ENCODE data around the gene CLIC6.
"Not testable (repeated sequence)": the region's sequence is repeated elsewhere in the genome, so short reads cannot be mapped to it uniquely, and the experiment has no call there.

The CLIC6 gene

GRCh38 chr21:34693192-34693810 is 24.5 kb downstream of the CLIC6 start:
- DNase-seq (ENCODE audit: low read depth in 2 of 2) = peak in 1 of 2 donors; percentile 28

- no peak for DNase-seq (ENCODE audit: low read depth in 2 of 2)
Measured at GRCh38 chr21:34695434-34695833, 26.6 kb downstream of the CLIC6 start.

- no peak for DNase-seq (ENCODE audit: low read depth in 2 of 2)
Measured at GRCh38 chr21:34696121-34696520, 27.3 kb downstream of the CLIC6 start.

GRCh38 chr21:34697826-34698225 is 29.0 kb downstream of the CLIC6 start:
- DNase-seq (ENCODE audit: low read depth in 2 of 2) = no peak

GRCh38 chr21:34698270-34699015 is 29.6 kb downstream of the CLIC6 start:
- DNase-seq (ENCODE audit: low read depth in 2 of 2) = no peak

- no peak for DNase-seq (ENCODE audit: low read depth in 2 of 2)
Measured at GRCh38 chr21:34700605-34701004, 31.8 kb downstream of the CLIC6 start.

- no peak for DNase-seq (ENCODE audit: low read depth in 2 of 2)
Measured at GRCh38 chr21:34701726-34702125, 32.9 kb downstream of the CLIC6 start.

- no peak for DNase-seq (ENCODE audit: low read depth in 2 of 2)
Measured at GRCh38 chr21:34702341-34703170, 33.8 kb downstream of the CLIC6 start.

- no peak for DNase-seq (ENCODE audit: low read depth in 2 of 2)
Measured at GRCh38 chr21:34703571-34703970, 34.8 kb downstream of the CLIC6 start.

GRCh38 chr21:34704119-34704518 is 35.3 kb downstream of the CLIC6 start:
- no peak for DNase-seq (ENCODE audit: low read depth in 2 of 2)

GRCh38 chr21:34705011-34705410 is 36.2 kb downstream of the CLIC6 start:
- DNase-seq (ENCODE audit: low read depth in 2 of 2) = no peak

GRCh38 chr21:34706337-34706736 is 37.5 kb downstream of the CLIC6 start:
- no peak for DNase-seq (ENCODE audit: low read depth in 2 of 2)

- no peak for DNase-seq (ENCODE audit: low read depth in 2 of 2)
Measured at GRCh38 chr21:34707876-34708325, 39.1 kb downstream of the CLIC6 start.

- DNase-seq (ENCODE audit: low read depth in 2 of 2) = no peak
Measured at GRCh38 chr21:34713621-34714020, 44.8 kb downstream of the CLIC6 start.

GRCh38 chr21:34715518-34715917 is 46.7 kb downstream of the CLIC6 start:
- DNase-seq (ENCODE audit: low read depth in 2 of 2) = no peak

GRCh38 chr21:34715985-34716596 is 47.3 kb downstream of the CLIC6 start:
- no peak for DNase-seq (ENCODE audit: low read depth in 2 of 2)

- DNase-seq (ENCODE audit: low read depth in 2 of 2) = not testable (repeated sequence)
Measured at GRCh38 chr21:34718529-34718928, 49.7 kb downstream of the CLIC6 start.

GRCh38 chr21:34722684-34723300 is 54.0 kb downstream of the CLIC6 start:
- peak in 1 of 2 donors; percentile 12 for DNase-seq (ENCODE audit: low read depth in 2 of 2)

GRCh38 chr21:34724131-34724856 is 55.5 kb downstream of the CLIC6 start:
- no peak for DNase-seq (ENCODE audit: low read depth in 2 of 2)

GRCh38 chr21:34724857-34725195 is 56.0 kb downstream of the CLIC6 start:
- DNase-seq (ENCODE audit: low read depth in 2 of 2) = no peak

Measured in stimulated activated CD4-positive, alpha-beta T cell treated with anti-CD3 and anti-CD28 coated beads, Interleukin-1b, Interleukin-23, amount 100 ng/mL, for 4 hours (primary cell).